Prostate gland (tissue), 2 donors: ENCODE data around the gene ARMC2.

Experiments
- POLR2A ChIP-seq: fragments of 450-650 bp; IDR thresholded peaks from one replicate; pipeline ENCODE4 v1.6.1; 2016; ENCODE audit warnings: antibody characterized with exemption, mild to moderate bottlenecking
- POLR2AphosphoS5 ChIP-seq: sonication (generic); formaldehyde crosslinking; IDR thresholded peaks from one replicate; pipeline ENCODE4 v1.6.1; 2017; ENCODE audit warnings: antibody characterized with exemption
- TF ChIP-seq, protein P1 (sequence below), 4 experiments: fragments of 200-600 bp in 2 of 4; fragments of 450-650 bp in 2 of 4; sonication (generic) in 2 of 4; IDR thresholded peaks; 1 replicate in 3 of 4; 2 replicates in 1 of 4; pipeline ENCODE4 v1.5.1; 2016 to 2019; ENCODE audit warnings: antibody characterized with exemption in 4 of 4, mild to moderate bottlenecking in 2 of 4, moderate library complexity in 2 of 4

DNA sequence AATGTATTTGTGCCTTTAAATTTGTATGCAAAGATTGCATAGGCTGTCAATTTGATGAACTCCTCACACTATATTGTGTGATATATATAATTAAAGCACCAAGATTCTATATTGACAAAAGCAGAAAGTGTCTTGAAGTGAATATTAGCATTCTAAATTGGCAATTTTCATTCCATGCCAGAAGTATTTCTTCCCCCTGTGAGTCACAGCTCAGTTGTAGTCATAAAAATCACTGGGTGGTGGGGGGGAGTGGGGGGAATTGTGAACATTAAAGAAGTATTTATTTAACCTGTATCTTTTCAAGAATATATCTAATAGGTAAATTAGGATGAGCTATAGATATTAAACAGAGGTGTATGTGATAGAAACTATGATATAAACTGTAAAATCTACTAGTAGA is 3.1 kb upstream of the ARMC2 start:
- no peak for TF ChIP-seq POLR2AphosphoS5
- TF ChIP-seq, protein P1, sequence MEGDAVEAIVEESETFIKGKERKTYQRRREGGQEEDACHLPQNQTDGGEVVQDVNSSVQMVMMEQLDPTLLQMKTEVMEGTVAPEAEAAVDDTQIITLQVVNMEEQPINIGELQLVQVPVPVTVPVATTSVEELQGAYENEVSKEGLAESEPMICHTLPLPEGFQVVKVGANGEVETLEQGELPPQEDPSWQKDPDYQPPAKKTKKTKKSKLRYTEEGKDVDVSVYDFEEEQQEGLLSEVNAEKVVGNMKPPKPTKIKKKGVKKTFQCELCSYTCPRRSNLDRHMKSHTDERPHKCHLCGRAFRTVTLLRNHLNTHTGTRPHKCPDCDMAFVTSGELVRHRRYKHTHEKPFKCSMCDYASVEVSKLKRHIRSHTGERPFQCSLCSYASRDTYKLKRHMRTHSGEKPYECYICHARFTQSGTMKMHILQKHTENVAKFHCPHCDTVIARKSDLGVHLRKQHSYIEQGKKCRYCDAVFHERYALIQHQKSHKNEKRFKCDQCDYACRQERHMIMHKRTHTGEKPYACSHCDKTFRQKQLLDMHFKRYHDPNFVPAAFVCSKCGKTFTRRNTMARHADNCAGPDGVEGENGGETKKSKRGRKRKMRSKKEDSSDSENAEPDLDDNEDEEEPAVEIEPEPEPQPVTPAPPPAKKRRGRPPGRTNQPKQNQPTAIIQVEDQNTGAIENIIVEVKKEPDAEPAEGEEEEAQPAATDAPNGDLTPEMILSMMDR (IDR thresholded peaks at IDR 0.05), result no peak
- no peak for TF ChIP-seq POLR2A
